ENCODE measurements around the gene ZNF479. TPM values are rescaled to one million over a fixed set of nuclear protein-coding genes. Genes with fewer than 3 reads are reported as not detected.
"Not testable (repeated sequence)": the region's sequence is repeated elsewhere in the genome, so short reads cannot be mapped to it uniquely, and the experiment has no call there.

Gene ZNF479
- total RNA-seq, 1 donor: not detected

GRCh38 chr7:57178768-57179139 lies 46.5 kb upstream of the ZNF479 start:
- DNase-seq (ENCODE audit: insufficient read length, low spot score, missing footprints): no peak
- Histone ChIP-seq H3K79me2 (ENCODE audit: insufficient read depth, low read length) (no peaks in the 10 kb centered on the region), H3K4me2 (ENCODE audit: insufficient read depth, low read length) (no peak overlapping the region), H3K4me1 (ENCODE audit: insufficient read depth, low read length) (no peaks in the 10 kb centered on the region), H3K36me3 (ENCODE audit: insufficient read depth, low read length) (no peaks in the 10 kb centered on the region), H3K27me3 (ENCODE audit: insufficient read depth, low read length) (no peaks in the 10 kb centered on the region), H2AFZ (ENCODE audit: low read length) (no peak overlapping the region), H3K4me3 (ENCODE audit: insufficient read depth, low read length) (no peak overlapping the region), H3K27ac (ENCODE audit: low read depth, low read length) (no peak overlapping the region), H3K9me3 (ENCODE audit: low read depth, low read length) (no peaks in the 10 kb centered on the region), H4K20me1 (ENCODE audit: insufficient read depth, low read length) (no peaks in the 10 kb centered on the region)
- TF ChIP-seq CTCF (IDR thresholded peaks at IDR 0.05; ENCODE audit: extremely low read depth, low read depth, low read length): no peak

GRCh38 chr7:57177856-57178767 lies 45.9 kb upstream of the ZNF479 start:
- no peaks in the 10 kb centered on the region for H3K27me3 ChIP-seq (ENCODE audit: insufficient read depth, low read length)
- peaks cover 4% of the 10 kb centered on the region for H3K9me3 ChIP-seq (ENCODE audit: low read depth, low read length)
- no peak overlapping the region for H3K27ac ChIP-seq (ENCODE audit: low read depth, low read length)
- no peaks in the 10 kb centered on the region for H3K79me2 ChIP-seq (ENCODE audit: insufficient read depth, low read length)
- H4K20me1 ChIP-seq (ENCODE audit: insufficient read depth, low read length): no peaks in the 10 kb centered on the region
- H3K36me3 ChIP-seq (ENCODE audit: insufficient read depth, low read length): no peaks in the 10 kb centered on the region
- no peak overlapping the region for H3K4me2 ChIP-seq (ENCODE audit: insufficient read depth, low read length)
- no peak overlapping the region for H2AFZ ChIP-seq (ENCODE audit: low read length)
- H3K4me3 ChIP-seq (ENCODE audit: insufficient read depth, low read length): no peak overlapping the region
- DNase-seq (ENCODE audit: insufficient read length, low spot score, missing footprints): no peak
- no peaks in the 10 kb centered on the region for H3K4me1 ChIP-seq (ENCODE audit: insufficient read depth, low read length)
- no peak for TF ChIP-seq CTCF (IDR thresholded peaks at IDR 0.05; ENCODE audit: extremely low read depth, low read depth, low read length)

GRCh38 chr7:57176928-57177635 lies 44.8 kb upstream of the ZNF479 start:
- Histone ChIP-seq H3K4me3 (ENCODE audit: insufficient read depth, low read length) (no peak overlapping the region), H4K20me1 (ENCODE audit: insufficient read depth, low read length) (no peaks in the 10 kb centered on the region), H2AFZ (ENCODE audit: low read length) (no peak overlapping the region), H3K27me3 (ENCODE audit: insufficient read depth, low read length) (no peaks in the 10 kb centered on the region), H3K4me1 (ENCODE audit: insufficient read depth, low read length) (no peaks in the 10 kb centered on the region), H3K9me3 (ENCODE audit: low read depth, low read length) (peaks cover 4% of the 10 kb centered on the region), H3K4me2 (ENCODE audit: insufficient read depth, low read length) (no peak overlapping the region), H3K79me2 (ENCODE audit: insufficient read depth, low read length) (no peaks in the 10 kb centered on the region), H3K36me3 (ENCODE audit: insufficient read depth, low read length) (no peaks in the 10 kb centered on the region), H3K27ac (ENCODE audit: low read depth, low read length) (no peak overlapping the region)
- no peak for DNase-seq (ENCODE audit: insufficient read length, low spot score, missing footprints)
- TF ChIP-seq CTCF (IDR thresholded peaks at IDR 0.05; ENCODE audit: extremely low read depth, low read depth, low read length): no peak

- Histone ChIP-seq H4K20me1 (ENCODE audit: insufficient read depth, low read length) (no peaks in the 10 kb centered on the region), H3K79me2 (ENCODE audit: insufficient read depth, low read length) (no peaks in the 10 kb centered on the region), H3K4me1 (ENCODE audit: insufficient read depth, low read length) (no peaks in the 10 kb centered on the region), H2AFZ (ENCODE audit: low read length) (no peak overlapping the region), H3K36me3 (ENCODE audit: insufficient read depth, low read length) (no peaks in the 10 kb centered on the region), H3K27me3 (ENCODE audit: insufficient read depth, low read length) (no peaks in the 10 kb centered on the region), H3K4me3 (ENCODE audit: insufficient read depth, low read length) (no peak overlapping the region), H3K27ac (ENCODE audit: low read depth, low read length) (no peak overlapping the region), H3K4me2 (ENCODE audit: insufficient read depth, low read length) (no peak overlapping the region), H3K9me3 (ENCODE audit: low read depth, low read length) (peaks cover 13% of the 10 kb centered on the region)
- no peak for TF ChIP-seq CTCF (IDR thresholded peaks at IDR 0.05; ENCODE audit: extremely low read depth, low read depth, low read length)
- DNase-seq (ENCODE audit: insufficient read length, low spot score, missing footprints): no peak
These were observed 33.2 kb upstream of the ZNF479 start for GRCh38 chr7:57165285-57165899.

- not testable (repeated sequence) for H3K4me2 ChIP-seq (ENCODE audit: insufficient read depth, low read length); H4K20me1 ChIP-seq (ENCODE audit: insufficient read depth, low read length); H3K27ac ChIP-seq (ENCODE audit: low read depth, low read length); DNase-seq (ENCODE audit: insufficient read length, low spot score, missing footprints); H2AFZ ChIP-seq (ENCODE audit: low read length); H3K4me1 ChIP-seq (ENCODE audit: insufficient read depth, low read length); H3K79me2 ChIP-seq (ENCODE audit: insufficient read depth, low read length); H3K36me3 ChIP-seq (ENCODE audit: insufficient read depth, low read length); H3K27me3 ChIP-seq (ENCODE audit: insufficient read depth, low read length); H3K9me3 ChIP-seq (ENCODE audit: low read depth, low read length); H3K4me3 ChIP-seq (ENCODE audit: insufficient read depth, low read length)
These were observed 12.0 kb downstream of the ZNF479 start for GRCh38 chr7:57120123-57120784.
